HG03354 (cell line): ENCODE results near the gene PTPN23.
"Not testable (repeated sequence)": the region's sequence is repeated elsewhere in the genome, so short reads cannot be mapped to it uniquely, and the experiment has no call there.

ENCODE experiments used
- ATAC-seq: cut with Tn5 transposase; IDR thresholded peaks from one replicate; pipeline ENCODE4 v1.9.1; 2021; ENCODE audit warnings: mild to moderate bottlenecking; ENCODE audit not compliant: unreplicated experiment, poor library complexity, severe bottlenecking

PTPN23 gene, protein sequence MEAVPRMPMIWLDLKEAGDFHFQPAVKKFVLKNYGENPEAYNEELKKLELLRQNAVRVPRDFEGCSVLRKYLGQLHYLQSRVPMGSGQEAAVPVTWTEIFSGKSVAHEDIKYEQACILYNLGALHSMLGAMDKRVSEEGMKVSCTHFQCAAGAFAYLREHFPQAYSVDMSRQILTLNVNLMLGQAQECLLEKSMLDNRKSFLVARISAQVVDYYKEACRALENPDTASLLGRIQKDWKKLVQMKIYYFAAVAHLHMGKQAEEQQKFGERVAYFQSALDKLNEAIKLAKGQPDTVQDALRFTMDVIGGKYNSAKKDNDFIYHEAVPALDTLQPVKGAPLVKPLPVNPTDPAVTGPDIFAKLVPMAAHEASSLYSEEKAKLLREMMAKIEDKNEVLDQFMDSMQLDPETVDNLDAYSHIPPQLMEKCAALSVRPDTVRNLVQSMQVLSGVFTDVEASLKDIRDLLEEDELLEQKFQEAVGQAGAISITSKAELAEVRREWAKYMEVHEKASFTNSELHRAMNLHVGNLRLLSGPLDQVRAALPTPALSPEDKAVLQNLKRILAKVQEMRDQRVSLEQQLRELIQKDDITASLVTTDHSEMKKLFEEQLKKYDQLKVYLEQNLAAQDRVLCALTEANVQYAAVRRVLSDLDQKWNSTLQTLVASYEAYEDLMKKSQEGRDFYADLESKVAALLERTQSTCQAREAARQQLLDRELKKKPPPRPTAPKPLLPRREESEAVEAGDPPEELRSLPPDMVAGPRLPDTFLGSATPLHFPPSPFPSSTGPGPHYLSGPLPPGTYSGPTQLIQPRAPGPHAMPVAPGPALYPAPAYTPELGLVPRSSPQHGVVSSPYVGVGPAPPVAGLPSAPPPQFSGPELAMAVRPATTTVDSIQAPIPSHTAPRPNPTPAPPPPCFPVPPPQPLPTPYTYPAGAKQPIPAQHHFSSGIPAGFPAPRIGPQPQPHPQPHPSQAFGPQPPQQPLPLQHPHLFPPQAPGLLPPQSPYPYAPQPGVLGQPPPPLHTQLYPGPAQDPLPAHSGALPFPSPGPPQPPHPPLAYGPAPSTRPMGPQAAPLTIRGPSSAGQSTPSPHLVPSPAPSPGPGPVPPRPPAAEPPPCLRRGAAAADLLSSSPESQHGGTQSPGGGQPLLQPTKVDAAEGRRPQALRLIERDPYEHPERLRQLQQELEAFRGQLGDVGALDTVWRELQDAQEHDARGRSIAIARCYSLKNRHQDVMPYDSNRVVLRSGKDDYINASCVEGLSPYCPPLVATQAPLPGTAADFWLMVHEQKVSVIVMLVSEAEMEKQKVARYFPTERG (N-terminal part only)

DNA sequence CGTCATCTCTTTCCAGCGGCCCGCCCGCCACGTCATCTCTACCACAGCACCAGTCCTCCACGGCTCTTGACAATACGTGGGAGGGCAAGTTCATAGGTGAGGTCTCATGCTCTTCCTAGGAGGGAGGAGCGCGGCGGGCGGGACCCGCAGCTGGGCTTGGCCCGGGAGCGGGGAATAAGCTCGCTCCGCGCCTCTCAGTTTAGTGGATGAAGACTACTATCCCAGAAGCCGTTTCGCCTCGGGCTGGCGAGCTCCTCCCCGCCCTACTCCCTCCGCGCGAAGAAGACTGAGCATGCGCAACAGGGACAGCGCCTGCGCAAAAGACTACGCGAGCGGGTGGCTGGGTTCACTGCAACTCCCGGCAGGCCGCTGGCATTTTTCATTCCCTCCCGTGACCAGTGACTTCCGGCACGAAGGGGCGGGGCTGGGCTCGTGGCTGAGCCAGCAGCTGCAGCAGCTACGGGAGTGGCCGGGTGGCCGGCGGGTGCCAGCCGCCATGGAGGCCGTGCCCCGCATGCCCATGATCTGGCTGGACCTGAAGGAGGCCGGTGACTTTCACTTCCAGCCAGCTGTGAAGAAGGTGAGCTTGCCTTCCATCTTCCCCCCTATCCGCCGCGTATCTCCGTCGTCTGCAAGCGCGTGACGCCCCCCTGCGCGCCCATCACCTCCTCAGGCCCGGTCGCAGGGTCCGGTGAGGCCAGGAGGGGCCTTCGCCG, at the start of gene PTPN23:
TSS of gene PTPN23 (plus strand) at position 421 of the 716 bp plus-strand sequence. CDS start at position 497, 76 bp downstream.
- ATAC-seq, result peak; percentile 73

DNA sequence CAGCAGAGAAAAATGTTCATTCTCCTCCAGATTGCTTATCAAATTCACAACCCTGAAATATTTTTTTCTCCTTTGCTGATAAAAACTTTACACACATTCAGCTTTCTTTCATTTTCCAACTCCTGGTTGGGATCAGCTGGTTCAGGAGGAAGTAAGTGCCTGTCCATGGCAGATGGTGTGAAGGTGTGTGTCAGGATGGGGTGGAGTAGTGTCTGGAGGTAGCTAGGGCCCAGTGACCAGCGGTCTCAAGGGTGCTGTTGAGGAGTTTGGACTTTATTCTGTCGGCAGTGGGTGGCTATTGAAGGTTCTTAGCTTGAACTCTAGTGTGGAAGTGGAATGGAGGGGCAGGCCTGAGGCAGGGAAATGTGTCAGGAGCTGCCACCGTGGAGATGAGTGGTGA, 46.9 kb upstream of the PTPN23 start:
- ATAC-seq, result no peak

DNA sequence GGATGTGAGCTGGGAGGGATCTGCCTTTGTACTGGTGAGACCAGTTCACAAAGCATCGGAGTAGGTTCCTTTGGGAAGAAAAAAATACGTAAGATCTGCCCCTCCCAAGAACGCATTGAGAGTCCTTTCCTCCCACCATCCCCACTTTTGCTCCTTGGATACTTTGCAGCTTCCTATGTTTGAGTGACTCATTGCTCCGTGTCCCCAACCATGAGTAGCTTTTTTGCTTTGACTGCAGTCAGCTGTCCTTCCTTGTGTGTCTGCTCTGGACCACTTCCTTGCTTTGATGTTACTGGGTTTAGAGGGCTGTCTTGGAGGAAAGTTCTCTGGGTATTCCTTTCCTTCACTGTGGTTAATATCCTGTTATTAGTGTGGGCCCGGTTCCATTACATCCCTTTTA, 43.2 kb upstream of the PTPN23 start:
- ATAC-seq, result no peak

DNA sequence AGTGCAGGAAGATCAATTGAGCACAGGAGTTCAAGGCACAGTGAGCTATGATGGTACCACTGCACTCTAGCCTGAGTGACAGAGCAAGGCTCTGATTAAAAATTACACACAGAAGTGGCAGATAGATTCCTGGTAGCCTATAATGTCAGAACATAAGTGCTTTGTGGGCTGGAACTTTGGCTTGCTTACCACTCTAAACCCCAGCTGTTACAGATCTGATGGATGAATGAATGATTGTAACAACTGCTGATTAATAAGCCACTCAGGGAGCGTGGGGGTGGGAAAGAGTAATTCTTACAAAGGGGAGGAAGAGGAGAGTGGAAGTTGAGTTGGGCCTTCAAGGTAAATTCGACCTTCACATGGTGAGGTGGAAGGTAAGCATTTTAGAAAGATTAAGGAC, 40.9 kb upstream of the PTPN23 start:
- no peak for ATAC-seq

DNA sequence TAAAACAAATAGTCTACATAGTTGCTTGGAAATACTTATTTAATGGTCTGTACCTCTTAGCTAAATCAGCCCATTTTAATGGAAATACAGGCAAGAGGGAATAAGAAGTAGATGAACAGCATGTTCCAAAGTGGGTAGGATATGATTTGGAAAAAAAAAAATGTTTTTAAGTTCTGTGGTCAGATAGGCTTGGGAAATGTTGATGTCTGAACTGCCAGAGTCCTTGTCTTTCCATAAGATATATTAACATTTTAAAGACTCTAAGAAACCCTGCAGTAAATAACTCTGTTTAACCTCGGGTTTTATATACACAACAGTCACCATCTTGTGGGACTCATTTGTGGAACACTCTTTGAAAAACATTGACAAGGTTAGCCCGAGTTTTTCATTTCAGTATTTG, 40.0 kb upstream of the PTPN23 start:
- ATAC-seq, result no peak

DNA sequence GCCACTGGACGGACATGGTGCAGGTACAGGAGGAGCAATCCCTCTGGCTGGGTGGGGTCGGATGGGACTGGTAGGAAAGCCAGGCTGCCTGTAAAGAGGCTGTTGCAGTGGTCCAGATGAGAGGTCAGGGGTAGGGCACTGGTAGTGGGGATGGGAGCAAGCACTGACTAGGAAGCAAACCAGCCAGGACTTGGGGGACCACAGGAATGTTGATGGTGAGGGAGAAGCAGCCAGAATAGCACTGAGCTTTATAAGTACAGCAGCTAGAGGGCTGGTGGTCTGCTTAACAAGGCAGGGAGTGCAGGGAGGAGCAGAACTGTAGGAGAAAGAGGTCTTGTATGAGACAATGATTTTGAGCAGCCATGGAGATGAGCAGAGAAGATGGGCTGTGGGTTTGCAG, 38.7 kb upstream of the PTPN23 start:
- ATAC-seq, result no peak

DNA sequence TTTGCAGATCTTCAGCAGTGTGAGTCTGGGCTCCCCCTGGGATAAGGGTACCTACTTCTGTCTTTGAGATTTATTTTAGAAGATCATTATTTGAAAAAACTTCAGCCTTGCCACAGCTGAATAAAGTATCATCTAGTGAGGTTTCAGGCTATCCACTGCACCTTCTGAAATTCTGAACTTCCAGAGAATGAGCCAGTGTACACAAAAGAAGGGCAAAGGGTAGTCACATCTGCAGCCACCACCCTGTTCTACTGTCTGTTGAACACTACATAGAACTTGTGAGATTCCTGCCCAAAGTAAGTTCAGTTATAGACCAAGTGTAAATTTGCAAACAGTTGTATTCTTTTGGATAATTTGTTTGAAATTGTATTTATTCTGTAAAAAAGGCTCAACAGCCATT, 38.0 kb upstream of the PTPN23 start:
- ATAC-seq, result no peak

DNA sequence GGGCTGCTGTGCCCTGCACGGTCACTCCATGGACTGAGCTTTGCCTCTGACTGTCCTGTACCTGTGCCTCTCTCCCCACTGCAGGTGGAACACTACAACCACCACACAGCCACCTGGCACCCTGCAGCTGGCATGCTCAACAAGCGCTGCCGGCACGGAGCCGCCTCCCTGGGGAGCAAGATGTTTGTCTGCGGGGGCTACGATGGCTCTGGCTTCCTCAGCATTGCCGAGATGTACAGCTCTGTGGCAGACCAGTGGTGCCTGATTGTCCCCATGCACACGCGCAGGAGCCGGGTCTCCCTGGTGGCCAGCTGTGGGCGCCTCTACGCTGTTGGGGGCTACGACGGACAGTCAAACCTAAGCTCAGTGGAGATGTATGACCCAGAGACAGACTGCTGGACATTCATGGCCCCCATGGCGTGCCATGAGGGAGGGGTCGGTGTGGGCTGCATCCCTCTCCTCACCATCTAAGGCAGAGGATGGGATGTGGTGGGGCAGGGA, 37.3 kb upstream of the PTPN23 start:
- no peak for ATAC-seq

DNA sequence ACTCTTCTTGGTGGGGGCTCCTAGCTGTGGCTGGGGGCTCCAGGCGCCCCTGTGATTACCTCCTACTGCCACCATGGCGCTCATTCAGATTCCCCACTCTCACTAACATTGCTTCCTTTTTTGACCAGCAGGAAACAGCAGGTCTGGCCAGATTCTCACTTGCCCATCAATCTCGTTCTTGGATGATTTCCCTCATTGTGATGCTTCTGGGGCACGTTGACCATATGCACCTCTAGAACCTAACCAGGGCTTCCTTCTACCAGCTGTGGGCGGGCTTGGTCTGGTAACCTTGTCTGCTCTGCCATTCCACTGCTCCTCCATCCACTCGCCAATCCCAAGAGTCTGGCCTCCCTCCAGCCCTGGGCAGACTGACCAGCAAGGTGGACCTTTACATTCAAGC, 35.9 kb upstream of the PTPN23 start:
- ATAC-seq, result no peak

DNA sequence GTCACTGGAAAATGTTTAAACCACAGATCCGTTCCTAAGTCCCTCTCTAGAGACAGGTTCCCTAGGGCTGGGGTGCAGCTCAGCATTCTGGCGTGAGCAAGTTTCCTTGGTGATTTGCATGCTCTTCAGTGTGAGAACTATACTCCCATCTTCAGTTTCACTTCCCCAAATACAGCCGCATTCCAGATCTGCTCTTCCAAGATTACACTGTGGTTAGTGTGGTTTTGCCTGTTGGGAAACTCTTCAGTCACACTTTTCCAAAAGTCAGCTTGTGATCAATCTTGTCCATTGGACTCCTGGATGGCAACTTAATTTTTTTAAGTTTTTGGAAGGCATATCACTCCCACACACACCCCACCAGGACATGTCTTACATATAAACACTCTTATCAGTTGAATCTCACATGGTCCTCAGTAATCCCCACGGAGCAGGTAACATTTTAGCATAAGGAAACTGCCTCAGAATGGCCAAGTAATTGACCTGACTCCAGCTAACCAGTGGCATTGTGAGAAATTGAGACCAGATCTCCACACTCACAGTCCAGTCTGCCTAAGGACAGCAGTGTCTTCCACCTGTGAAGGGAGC, 33.5 kb upstream of the PTPN23 start:
- peak; percentile 75 for ATAC-seq

DNA sequence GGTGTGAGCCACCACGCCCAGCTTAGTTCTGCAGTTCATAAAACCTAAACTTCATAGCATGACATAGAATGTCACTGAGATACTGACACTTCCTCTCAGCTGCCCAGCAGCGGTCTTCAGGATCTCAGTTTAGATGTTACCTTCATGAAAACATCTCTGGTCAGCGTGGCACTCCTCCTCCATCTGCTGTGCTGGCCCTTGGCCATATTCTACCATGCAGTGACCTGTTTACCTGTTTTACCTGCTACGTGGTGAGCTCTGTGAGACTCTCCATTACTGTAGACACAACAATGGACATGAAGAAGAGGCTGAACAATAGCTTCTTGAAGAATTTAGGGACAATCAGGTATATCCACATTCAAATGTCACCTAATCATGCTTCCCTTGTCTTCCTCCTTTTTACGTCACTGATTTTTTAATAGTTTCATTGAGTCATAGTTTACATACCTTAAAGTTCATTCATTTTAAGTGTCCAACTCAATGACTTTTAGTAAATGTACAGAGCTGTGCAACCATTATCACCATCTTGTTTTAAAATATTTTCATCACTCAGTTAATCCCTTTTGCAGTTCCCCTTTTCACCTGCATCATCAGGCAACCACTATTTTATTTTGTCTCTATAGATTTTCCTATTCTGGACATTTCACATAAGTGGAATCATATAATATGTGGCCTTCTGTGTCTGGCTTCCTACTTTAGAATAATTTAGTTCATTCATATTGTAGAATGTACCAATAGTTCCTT, 32.2 kb upstream of the PTPN23 start:
- ATAC-seq, result no peak

DNA sequence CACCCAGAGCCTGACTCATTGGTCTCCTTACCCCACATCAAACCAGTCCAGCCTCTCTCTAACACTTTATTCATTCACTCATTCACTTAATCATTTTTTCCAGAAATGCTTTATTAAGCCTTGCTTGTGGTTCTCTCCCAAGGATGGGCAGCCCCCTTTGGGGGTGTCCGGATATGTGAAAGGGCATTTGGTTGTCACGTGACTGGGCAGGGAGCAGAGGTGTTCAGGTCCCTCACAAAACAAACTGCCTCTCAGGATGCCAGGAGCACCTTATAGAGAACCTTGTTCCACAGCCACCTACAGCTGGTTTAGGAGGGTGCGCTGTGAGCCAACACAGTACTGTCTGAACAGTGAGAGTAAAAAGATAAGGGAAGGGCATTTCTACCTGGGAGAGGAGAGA, 25.8 kb upstream of the PTPN23 start:
- ATAC-seq, result no peak

DNA sequence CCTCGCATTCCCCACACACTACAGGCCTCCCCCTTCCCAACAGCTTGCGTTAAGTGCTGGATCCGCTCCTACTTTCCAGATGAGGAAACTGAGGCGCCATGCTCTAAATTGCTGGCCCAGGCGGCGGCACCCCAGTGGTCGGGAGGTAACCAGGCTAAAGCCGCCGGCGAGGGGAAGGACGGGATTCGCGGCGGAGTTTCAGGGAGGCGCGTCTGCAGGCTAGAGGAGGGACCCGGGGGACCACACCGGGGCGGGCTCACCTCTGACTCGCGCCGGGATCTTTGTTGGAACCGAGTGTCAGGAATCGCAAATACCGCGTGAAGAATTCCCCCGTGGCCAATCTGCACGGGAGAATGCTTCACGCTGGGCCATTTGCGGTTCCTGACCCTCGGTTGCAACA, 24.6 kb upstream of the PTPN23 start:
- no peak for ATAC-seq

DNA sequence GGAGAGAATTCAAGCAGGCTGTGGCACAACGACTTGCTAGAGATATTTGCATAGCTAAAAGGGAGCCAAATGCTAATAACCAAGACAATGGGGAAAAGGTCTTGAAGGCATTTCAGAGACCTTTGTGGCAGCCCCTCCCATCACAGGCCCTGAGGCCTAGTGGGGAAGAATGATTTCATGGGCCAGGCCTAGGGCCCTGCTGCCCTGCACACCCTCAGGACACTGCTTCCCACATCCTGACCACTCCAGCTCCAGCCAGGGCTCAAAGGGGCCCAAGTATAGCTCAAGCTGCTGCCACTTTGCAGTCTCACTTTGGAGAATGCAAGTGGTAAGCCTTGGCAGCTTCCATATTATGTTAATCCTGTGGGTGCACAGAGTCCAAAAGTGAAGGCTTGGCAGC, 21.5 kb upstream of the PTPN23 start:
- no peak for ATAC-seq

DNA sequence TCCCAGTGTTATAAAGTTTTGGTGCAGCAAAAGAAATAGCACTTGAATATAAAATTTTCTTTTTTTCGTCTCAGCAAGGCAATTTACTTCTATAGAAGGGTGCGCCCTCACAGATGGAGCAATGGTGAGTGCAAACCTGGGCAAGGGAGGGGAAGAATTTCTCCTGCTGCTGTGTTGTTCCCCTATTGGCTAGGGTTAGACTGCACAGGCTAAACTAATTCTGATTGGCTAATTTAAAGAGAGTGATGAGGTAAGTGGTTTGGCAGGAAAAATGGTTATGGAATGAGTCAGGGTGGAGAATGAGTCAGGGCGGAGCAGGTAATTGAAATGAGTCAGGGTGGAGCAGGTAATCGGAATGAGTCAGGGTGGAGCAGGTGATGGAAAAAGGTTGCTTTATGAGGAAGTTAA, 20.7 kb upstream of the PTPN23 start:
- not testable (repeated sequence) for ATAC-seq

DNA sequence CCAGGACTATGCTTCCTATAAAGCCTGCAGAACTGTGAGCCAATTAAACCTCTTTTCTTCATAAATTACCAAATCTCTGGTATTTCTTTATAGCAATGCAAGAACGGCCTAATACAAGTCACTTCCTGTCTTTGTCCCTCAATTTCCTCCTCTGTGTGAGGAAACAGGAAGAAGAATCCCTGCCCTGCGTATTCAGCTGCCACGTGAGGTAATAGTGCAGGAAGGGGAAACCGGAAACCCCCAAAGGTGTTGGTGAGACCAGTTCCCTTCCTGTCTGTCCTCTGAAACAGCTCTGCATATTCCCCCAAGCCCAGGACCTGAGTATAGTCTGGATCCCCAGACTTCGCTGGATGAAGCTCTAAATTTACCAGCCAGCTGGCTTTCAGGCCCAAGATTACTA, 18.1 kb upstream of the PTPN23 start:
- ATAC-seq, result no peak

DNA sequence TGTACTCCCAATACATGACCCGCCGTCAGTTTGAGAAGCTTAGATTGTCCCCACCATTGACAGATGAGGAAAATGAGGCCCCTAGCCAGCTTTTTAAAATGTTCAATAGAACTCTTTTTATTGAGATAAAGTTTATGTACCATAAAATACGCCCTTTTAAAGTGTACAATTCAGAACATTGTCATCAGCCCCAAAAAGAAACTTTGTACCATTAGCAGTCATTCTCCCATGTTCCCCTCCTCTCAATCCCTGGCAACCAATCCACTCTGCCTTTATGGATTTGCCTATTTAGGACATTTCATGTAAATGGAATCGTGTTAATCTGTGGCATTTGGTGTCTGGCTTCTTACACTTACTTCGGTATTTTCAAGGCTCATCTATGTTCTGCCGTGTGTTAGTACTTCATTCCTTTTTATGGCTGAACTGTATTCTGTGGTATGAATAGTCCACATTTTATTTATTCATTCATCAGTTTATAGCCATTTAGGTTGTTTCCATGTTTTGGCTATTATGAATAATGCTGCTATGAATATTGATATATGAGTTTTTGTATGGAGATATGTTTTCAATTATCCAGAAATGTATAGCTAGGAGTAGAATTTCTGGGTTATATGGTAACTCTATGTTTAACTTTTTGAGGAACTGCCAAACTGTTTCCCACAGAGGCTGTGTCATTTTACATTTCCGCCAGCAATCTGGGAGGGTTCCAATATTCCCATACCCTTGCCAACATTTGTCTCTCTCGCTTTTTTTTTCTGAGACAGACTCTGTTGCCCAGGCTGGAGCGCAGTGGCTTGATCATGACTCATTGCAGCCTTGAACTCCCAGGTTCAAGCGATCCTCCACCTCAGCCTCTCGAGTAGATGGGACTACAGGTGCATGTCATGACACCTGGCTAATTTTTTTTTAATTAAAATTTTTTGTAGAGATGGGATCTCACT, 15.3 kb upstream of the PTPN23 start:
- no peak for ATAC-seq
